ENCODE data around the gene DAPK1.
"Not testable (repeated sequence)": the region's sequence is repeated elsewhere in the genome, so short reads cannot be mapped to it uniquely, and the experiment has no call there.

Gene DAPK1

GRCh38 chr9:87545858-87546257, 48.2 kb downstream of the DAPK1 start:
- DNase-seq (ENCODE audit: low spot score): no peak

DNA sequence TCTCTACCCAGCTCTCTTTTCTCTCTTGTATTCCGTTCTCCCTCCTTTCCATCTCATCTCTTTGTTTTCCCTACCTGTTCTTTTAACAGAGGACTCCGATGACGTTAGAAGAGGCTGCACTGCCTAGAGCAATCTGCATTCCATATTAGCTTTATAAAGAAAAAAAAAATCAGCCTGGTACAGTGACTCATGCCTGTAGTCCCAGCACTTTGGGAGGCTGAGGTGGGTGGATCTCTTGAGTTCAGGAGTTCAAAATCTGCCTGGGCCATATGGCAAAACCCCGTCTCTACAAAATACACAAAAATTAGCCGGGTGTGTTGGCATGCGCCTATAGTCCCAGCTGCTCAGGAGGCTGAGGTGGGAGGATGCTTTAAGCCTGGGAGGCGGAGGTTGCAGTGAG, 49.0 kb downstream of the DAPK1 start:
- DNase-seq (ENCODE audit: low spot score): peak; percentile 52

- DNase-seq (ENCODE audit: low spot score): no peak
Measured at GRCh38 chr9:87547671-87548081, 50.0 kb downstream of the DAPK1 start.

DNA sequence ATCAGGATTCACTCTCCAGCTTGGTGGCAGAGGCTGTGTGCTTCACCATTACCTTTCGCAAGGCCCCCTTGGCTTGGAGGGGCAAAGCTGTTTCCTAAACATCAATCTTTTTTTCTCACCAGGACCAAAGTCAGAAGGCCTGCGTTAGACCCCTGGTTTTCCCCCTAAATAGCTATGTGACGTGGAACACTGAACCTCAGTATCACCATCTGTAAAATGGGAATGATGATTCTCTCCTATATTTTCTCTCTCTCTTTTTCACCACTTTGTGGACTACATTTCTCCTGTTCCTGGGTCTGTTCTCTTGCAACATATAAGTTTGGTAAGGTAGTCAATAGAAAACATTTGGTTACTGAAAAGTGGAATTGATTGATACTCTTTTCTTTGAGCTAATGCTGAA, 50.5 kb downstream of the DAPK1 start:
- DNase-seq (ENCODE audit: low spot score): no peak

DNA sequence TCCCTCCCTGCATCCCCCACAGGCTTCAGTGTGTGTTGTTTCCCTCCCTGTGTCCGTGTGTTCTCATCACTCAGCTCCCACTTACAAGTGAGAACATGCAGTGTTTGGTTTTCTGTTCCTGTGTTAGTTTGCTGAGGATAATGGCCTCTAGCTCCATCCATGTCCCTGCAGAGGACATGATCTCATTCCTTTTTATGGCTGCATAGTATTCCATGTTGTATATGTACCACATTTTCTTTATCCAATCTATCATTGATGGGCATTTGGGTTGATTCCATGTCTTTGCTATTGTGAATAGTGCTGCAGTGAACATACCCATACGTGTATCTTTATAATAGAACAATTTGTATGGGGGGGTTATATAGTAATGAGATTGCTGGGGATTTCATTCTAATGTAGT, 51.4 kb downstream of the DAPK1 start:
- DNase-seq (ENCODE audit: low spot score): not testable (repeated sequence)

DNA sequence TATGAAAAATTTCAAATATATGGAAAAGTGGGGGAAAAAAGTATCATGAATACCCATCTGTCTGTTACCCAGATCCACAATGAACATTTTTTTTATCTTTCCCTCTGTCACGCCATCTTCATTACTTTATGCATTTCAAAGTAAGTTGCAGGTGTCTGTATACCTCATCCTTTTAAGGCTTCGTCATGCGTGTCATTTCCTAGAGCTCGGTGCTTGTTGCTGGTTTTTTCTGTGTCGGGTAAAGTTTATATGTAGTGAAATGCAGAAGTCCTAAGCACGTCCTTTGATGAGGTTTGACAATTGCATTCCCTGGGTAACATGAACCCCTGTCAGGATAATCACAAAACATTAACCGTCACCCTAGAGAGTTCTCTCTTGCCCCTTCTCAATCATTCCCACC, 52.1 kb downstream of the DAPK1 start:
- no peak for DNase-seq (ENCODE audit: low spot score)

DNA sequence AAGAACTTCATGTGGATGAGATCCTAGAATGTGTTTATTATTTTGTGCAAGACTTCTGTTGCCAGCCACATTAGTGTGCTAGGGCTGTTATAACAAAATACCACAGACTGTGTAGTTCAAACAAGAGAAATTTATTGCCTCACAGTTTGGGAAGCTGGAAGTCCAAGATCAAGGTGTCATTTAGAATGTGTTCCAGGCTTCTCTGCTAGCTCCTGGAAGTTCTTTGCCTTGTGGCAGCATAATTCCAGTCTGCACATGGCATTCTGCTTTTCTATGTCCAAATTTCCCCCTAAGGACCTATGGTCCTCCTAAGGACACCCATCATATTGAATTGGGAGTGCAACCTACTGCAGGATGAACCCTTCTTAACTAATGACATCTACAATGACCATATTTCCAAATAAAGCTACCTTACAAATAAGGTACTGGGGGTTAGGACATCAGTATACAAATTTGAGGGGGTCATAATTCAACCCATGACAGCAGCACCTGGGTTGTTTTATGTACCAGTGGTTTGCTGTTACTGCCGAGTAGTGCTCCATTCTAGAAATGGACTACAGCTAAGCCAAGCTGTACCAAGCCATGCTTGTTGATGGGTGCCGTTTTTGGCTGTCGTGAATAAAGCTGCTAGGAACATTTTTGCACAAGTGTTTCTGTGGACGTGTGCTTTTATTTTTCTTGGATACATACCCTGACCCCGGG, 52.7 kb downstream of the DAPK1 start:
- DNase-seq (ENCODE audit: low spot score): no peak

- DNase-seq (ENCODE audit: low spot score): no peak
Measured at GRCh38 chr9:87551772-87552217, 54.1 kb downstream of the DAPK1 start.

DNA sequence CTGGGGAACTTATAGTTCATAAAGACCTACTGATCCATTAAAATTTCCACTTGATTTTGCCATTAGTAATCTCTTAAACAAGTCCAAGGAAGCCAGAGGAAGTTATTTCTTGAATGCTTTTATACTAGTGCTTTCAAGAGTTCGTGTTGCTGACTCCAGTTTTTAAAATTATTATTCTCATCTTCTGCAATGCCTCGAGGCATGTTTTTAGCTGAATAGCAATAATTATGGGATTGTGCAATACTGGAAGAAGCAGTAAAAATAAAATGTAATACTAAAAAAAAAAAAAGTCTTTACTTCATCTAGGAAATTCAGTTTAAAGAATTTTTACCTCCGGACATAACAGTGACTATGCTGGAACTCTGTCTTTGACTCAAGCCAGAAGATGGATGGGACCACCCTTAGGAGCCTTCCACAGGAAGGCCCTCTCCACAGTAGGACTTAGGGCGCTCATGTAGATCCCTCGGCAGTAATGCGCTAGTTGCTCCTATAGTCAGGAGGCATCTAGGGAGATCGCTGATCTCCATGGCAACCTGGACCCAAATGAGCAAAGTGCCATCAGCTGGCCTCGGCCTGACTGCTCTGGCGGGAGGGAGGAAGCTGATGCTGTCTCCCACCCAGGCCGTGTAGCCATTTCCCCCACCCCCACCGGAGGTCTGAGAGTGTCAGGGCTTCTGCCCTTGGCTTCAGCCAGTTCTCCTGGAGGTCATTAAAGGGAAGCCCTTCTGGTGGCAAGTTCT, 56.7 kb downstream of the DAPK1 start:
- DNase-seq (ENCODE audit: low spot score): no peak

DNA sequence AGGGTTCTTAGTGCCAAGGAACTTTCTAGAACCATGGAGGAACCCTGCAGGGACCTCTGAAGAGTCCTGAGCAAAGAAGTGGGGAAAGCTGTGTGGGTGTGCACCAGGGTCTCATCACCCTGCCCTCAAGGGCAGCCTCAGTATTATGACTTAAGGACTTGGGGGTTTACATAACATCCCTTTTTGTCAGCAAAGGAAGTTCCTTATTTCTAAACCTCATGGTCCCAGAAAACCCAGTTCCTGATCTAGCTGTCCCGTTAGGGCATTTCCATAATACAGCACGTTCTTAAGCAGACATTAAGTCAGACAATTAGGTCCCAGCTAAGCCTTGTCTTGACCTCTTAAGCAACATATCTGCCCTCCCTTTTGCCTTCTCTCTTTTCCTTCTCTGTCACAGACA, 57.3 kb downstream of the DAPK1 start:
- DNase-seq (ENCODE audit: low spot score): no peak

- no peak for DNase-seq (ENCODE audit: low spot score)
Measured at GRCh38 chr9:87556039-87556438, 58.4 kb downstream of the DAPK1 start.

GRCh38 chr9:87556821-87557220, 59.2 kb downstream of the DAPK1 start:
- DNase-seq (ENCODE audit: low spot score): no peak

DNA sequence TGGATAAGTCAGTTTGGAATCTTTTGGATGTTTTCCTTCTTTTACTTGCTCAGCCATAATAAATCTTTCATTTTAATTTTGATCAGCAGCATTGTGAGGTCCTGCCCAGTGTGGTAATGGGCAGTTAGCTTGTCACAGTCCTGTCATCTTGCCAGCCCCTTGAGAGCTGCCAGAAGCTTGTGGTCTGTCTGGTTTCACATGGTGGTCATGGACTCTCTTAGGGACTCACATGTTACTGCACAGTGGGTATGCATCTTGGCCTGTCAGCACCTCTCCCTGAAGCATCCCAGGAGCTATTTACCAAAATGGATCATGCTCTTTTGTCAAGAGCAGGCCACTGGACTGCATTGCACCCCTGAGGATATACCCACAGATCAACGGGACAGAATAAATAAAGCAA, 60.3 kb downstream of the DAPK1 start:
- DNase-seq (ENCODE audit: low spot score): peak; percentile 25

GRCh38 chr9:87558606-87559190, 61.0 kb downstream of the DAPK1 start:
- no peak for DNase-seq (ENCODE audit: low spot score)

- no peak for DNase-seq (ENCODE audit: low spot score)
Measured at GRCh38 chr9:87562062-87562461, 64.4 kb downstream of the DAPK1 start.

GRCh38 chr9:87562530-87563170, 65.0 kb downstream of the DAPK1 start:
- DNase-seq (ENCODE audit: low spot score): no peak

- no peak for DNase-seq (ENCODE audit: low spot score)
Measured at GRCh38 chr9:87564111-87564510, 66.4 kb downstream of the DAPK1 start.

- no peak for DNase-seq (ENCODE audit: low spot score)
Measured at GRCh38 chr9:87564791-87565241, 67.1 kb downstream of the DAPK1 start.

DNA sequence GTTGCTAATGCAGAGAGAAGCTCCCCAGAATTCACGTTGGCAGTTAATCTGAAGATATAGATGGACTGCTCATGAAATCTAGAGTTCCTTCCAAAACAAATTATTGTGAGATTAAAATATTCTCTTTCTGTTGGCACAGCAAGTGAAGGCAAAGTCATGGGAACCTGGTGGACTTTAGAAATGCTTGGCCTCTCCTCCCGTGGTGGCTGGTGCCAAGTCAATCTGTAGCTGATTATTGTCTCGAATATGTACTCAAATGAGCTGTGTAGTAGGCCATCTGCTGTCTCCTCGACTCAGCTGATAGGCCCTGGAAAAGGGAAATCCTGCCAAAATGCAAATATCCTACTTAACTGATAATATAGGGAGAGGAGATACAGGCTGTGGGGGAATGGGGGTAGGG, 69.3 kb downstream of the DAPK1 start:
- DNase-seq (ENCODE audit: low spot score): peak; percentile 50

DNA sequence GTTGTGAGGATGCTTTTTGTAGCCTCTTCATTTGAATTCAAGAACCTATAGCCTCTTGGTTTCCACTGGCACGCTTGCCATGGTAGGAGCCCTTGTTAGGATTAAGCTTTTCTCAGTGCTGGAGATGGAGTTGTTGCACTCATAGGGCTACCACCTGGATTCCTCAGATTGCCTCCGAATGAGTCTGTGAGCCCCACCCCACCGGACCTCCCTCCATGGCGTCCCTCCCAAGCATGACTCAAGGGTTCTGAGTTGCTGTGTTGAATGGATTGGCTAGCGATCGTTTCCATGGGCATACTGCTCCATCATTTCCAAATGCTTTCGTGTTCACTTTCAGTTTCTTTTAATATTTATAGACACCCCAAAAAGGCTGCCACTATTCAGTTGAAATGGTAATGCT, 69.9 kb downstream of the DAPK1 start:
- no peak for DNase-seq (ENCODE audit: low spot score)

DNA sequence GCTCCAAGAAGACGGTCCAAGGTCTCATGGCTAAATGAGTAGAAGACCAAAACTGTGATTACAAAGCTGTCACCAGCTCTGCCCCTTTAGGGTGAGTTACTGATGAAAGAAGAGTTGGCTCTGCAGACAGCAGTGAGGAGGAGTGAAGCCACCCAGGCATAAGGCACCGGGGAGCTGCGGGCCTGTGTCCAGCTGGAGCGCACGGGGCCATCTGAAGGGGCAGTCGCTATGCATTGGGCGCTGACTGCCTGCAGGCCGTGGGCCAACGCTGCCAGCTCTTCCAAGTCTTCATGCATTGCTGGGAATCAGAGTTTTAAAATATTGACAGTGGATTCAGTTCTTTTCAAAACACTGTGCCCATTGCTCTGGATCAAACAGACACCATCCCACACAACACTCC, 70.3 kb downstream of the DAPK1 start:
- no peak for DNase-seq (ENCODE audit: low spot score)

DNA sequence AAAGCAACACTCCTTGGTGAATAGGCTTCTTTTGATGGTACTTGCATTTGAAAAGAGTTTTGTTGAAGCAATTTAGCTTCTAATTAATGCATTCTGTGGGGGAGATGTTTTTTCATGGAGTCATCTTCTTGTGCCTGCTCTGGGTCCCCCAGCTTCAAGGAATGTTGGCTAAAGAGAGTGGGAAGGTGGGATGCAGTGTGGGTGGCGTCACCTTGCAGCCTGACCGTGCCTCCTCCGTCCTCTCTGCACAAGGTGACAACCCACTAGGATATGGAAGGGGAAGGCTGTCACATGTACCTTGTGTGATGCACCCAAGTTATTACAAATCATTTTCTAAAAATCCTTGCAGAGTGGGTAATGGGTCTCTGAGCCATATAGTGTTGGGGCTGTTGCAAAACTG, 70.7 kb downstream of the DAPK1 start:
- DNase-seq (ENCODE audit: low spot score): no peak

GRCh38 chr9:87569008-87569509, 71.4 kb downstream of the DAPK1 start:
- DNase-seq (ENCODE audit: low spot score): no peak

All from Ammon's horn (tissue), 1 donor.